AG09309 (cell line): ENCODE results near the gene GDPD4.
A peak's percentile ranks its signal among the peaks of the same experiment; 100 is the strongest.

Experiments
- DNase-seq: peaks from one replicate; pipeline ENCODE4 v3.0.0-alpha.2; 2010; ENCODE audit warnings: low read depth
- H3K4me3 ChIP-seq: 2 replicates; pipeline ENCODE4 v1.5.1; 2011; ENCODE audit warnings: mild to moderate bottlenecking, low read depth, low read length, moderate library complexity; ENCODE audit not compliant: control insufficient read depth
- TF ChIP-seq, protein P1 (sequence below): IDR thresholded peaks from 2 replicates; pipeline ENCODE4 v1.5.1; 2011; ENCODE audit warnings: mild to moderate bottlenecking, low read depth, low read length, inconsistent platforms; ENCODE audit not compliant: insufficient read depth, control insufficient read depth; ENCODE audit errors: missing control alignments

GDPD4 gene

DNA sequence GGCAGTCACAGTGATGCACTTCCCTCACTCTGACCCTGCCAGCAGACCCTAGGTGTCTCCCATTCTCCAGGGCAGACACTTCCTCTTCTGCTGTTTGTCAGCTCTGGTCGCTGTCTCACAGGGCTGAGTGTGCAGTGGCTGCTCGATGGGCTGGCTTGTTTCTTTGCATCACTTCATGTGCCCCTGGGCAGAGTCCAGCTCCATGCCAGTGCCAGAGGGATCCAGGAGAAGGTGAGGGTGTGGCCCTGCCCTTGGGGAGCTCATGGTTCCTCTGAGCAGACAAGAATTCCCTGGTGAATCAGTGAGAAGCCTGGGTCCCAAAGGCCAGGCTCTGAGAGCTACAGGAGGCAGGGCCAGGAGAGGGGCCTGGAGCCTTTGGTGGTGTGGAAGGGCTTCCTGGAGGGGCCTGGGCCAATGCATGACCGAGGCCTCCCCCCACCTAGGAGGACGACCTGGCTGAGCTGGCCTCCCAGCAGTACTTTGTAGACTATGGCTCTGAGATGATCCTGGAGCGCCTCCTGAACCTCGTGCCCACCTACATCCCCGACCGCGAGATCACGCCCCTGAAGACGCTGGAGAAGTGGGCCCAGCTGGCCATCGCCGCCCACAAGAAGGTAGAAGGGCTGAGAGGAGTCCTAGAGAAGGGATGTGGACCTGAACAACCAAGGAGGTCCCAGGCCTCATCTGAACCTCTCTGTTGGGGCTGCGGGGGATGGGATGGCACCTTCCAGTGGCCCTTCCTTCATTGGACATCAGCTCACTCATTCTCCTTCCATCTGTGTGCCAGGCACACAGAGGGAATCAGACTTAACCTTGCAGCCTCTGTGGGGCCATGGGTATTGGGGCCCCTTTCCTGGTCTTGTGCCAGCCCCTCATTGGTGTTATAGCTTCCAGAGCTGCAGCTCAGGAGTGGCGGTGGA lies 107.3 kb downstream of the GDPD4 start:
- no peak for DNase-seq
- TF ChIP-seq, protein P1, sequence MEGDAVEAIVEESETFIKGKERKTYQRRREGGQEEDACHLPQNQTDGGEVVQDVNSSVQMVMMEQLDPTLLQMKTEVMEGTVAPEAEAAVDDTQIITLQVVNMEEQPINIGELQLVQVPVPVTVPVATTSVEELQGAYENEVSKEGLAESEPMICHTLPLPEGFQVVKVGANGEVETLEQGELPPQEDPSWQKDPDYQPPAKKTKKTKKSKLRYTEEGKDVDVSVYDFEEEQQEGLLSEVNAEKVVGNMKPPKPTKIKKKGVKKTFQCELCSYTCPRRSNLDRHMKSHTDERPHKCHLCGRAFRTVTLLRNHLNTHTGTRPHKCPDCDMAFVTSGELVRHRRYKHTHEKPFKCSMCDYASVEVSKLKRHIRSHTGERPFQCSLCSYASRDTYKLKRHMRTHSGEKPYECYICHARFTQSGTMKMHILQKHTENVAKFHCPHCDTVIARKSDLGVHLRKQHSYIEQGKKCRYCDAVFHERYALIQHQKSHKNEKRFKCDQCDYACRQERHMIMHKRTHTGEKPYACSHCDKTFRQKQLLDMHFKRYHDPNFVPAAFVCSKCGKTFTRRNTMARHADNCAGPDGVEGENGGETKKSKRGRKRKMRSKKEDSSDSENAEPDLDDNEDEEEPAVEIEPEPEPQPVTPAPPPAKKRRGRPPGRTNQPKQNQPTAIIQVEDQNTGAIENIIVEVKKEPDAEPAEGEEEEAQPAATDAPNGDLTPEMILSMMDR, result no peak
- H3K4me3 ChIP-seq, result no peak overlapping the region

DNA sequence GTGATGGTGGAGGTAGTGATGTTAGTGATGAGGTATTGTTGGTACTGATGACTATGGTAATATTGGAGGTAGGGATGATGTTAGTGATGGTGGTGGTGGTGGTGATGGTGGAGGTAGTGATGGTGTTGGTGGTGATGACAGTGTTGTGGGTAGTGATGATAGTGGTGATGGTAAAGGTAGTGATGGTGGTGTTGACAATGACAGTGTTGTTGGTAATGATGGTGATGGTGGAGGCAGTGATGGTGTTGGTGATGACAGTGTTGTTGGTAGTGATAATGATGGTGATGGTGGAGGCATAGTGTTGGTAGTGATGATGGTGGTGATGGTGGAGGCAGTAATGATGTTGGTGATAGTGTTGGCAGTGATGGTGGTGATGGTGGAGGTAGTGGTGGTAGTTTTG lies 108.3 kb downstream of the GDPD4 start:
- no peak for DNase-seq
- no peak overlapping the region for H3K4me3 ChIP-seq
- TF ChIP-seq, protein P1, result no peak

DNA sequence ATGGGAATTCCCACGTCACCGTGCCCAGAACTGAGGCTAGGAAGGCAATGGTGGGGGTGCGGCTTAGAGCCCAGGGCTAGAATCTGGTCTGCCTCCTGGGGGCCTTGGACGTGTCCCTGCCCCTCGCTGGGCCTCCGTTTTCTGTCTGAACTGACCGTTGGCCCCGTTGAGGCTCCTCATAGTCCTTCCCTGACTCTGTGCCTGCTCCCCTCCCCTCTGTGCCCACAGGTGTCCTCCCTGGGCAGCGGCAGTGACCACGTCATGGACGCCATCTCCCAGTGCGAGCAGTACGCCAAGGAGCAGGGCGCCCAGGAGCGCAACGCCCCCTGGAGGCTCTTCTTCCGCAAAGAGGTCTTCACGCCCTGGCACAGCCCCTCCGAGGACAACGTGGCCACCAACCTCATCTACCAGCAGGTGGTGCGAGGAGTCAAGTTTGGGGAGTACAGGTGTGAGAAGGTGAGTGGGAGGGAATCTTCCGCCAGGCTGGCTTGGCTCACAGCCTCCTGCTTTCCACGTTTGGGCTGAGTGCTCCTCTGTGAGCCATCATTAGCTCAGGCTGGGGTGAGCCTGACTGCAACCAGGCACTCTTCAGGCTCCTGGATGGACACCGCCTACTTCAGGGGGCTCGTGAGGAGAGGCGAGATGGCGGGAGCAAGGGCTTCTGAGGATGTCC lies 109.5 kb downstream of the GDPD4 start:
- no peak for DNase-seq
- H3K4me3 ChIP-seq, result no peak overlapping the region
- TF ChIP-seq, protein P1, result peak; percentile 58

DNA sequence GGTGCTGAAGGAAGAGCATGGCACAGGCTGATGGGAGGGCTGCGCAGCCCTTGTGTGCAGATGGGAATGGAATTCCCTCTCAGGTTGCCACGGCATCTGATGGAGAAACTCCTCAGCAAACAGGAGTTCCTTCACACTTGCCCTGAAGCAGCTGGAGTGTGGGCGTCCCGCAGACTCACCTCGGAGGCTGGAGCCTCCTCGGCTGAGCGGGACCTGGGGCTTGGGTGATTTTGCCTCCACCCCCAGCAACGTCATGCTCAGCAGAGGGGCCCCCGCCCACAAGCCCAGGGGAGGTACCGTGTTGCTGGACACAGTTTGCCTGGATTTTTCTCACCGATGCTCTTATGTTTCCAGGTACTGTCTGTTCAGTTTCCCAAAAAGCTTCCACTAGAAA lies 110.1 kb downstream of the GDPD4 start:
- no peak overlapping the region for H3K4me3 ChIP-seq
- TF ChIP-seq, protein P1, result no peak
- no peak for DNase-seq

DNA sequence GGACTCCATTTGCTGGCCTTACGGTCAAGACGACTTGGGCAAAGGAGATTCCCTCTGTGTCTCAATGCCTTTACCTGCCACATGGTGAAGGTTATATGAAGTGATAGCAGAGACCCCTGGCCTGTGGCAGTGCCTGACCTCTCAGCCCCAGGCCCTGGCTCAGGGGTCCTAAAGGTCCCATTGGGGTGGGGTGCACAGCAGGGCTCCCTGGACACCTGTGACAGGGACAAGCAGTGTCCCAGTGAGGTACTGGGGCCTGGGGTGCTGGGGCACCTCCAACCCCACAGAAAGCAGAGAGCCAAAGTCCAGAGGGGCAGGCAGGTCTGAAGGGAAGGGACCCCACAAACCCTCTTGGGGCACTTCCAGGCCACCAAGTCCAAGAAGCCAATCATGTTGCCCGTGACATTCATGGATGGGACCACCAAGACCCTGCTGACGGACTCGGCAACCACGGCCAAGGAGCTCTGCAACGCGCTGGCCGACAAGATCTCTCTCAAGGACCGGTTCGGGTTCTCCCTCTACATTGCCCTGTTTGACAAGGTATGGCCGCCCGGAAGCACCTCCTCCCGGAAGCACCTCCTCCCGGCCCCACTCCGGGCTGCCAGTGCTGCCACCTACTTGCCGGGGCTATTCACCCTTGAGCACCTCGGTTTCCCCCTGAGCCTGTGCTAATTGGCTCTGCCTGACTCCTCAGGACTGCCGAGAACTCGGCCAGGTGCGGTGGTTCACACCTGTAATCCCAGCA lies 111.0 kb downstream of the GDPD4 start:
- no peak for DNase-seq
- TF ChIP-seq, protein P1, result no peak
- H3K4me3 ChIP-seq, result no peak overlapping the region

DNA sequence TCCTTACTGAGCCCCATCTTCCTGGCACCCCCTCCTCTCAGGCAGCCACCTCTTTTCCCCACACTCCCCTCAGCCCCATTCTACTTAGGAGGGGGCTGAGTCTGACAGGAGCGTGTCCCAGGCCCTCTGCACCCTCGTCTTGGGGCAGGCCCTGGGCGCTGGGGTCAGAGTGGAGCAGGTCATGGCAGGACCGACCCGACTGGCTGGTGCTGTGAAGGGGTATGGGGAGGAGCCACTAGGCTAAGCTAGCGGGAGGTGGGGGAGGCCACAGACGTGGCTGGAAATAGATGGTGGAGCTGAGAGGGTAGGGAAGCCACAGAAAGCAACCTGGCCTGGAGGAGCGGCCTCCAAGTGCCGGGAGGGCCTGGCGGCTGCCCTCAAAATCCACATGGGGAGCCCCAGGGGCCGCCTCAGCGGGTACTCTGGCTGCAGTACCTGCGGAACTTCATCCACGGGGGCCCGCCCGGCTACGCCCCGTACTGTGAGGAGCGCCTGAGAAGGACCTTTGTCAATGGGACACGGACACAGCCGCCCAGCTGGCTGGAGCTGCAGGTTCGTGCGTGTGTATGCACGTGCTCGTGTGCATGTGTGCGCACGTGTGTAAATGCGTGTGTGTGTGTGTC lies 111.8 kb downstream of the GDPD4 start:
- TF ChIP-seq, protein P1, result no peak
- DNase-seq, result no peak
- H3K4me3 ChIP-seq, result no peak overlapping the region
